Immature natural killer cell (primary cell): ENCODE measurements around the gene CLEC14A. TPM values are rescaled to one million over a fixed set of nuclear protein-coding genes. Genes with fewer than 3 reads are reported as not detected.

Experiments
- DNase-seq, 3 donors: peaks; one replicate each; pipeline ENCODE4 v3.0.0; 2022; ENCODE audit warnings: mixed read lengths in 1 of 3
- H3K27ac Mint-ChIP-seq, 6 donors: one replicate each; pipeline ENCODE4 v1.8.0; 2020; ENCODE audit warnings: mixed read lengths in 6 of 6, mild to moderate bottlenecking in 5 of 6, inconsistent platforms in 4 of 6, moderate library complexity in 3 of 6
- H3K27me3 Mint-ChIP-seq, 3 donors: one replicate each; pipeline ENCODE4 v1.8.0; 2020 to 2021; ENCODE audit warnings: low read depth in 3 of 3, mild to moderate bottlenecking in 3 of 3, mixed read lengths in 3 of 3, moderate library complexity in 3 of 3, inconsistent platforms in 1 of 3
- H3K36me3 Mint-ChIP-seq, 3 donors: one replicate each; pipeline ENCODE4 v1.8.0; 2020; ENCODE audit warnings: mixed read lengths in 3 of 3, inconsistent platforms in 2 of 3, mild to moderate bottlenecking in 2 of 3
- H3K4me1 Mint-ChIP-seq, 2 donors: one replicate each; pipeline ENCODE4 v1.8.0; 2020; ENCODE audit warnings: inconsistent platforms in 2 of 2, mild to moderate bottlenecking in 2 of 2, mixed read lengths in 2 of 2, moderate library complexity in 1 of 2
- H3K4me3 Mint-ChIP-seq, 5 donors: one replicate each; pipeline ENCODE4 v1.8.0; 2020; ENCODE audit warnings: mild to moderate bottlenecking in 5 of 5, mixed read lengths in 5 of 5, inconsistent platforms in 3 of 5, moderate library complexity in 3 of 5
- H3K9me3 Mint-ChIP-seq, 6 donors: one replicate each; pipeline ENCODE4 v1.8.0; 2020; ENCODE audit warnings: mild to moderate bottlenecking in 6 of 6, mixed read lengths in 6 of 6, inconsistent platforms in 4 of 6, moderate library complexity in 3 of 6
- polyA plus RNA-seq, 3 donors: library from polyadenylated mRNA; unstranded; fragments of 300-500 nt; fragmentation: Illumina TruSeq; gene quantifications; one replicate each; pipeline ENCODE4 v1.2.3, GENCODE V29; 2021

CLEC14A gene, protein sequence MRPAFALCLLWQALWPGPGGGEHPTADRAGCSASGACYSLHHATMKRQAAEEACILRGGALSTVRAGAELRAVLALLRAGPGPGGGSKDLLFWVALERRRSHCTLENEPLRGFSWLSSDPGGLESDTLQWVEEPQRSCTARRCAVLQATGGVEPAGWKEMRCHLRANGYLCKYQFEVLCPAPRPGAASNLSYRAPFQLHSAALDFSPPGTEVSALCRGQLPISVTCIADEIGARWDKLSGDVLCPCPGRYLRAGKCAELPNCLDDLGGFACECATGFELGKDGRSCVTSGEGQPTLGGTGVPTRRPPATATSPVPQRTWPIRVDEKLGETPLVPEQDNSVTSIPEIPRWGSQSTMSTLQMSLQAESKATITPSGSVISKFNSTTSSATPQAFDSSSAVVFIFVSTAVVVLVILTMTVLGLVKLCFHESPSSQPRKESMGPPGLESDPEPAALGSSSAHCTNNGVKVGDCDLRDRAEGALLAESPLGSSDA
- polyA plus RNA-seq = not detected

DNA sequence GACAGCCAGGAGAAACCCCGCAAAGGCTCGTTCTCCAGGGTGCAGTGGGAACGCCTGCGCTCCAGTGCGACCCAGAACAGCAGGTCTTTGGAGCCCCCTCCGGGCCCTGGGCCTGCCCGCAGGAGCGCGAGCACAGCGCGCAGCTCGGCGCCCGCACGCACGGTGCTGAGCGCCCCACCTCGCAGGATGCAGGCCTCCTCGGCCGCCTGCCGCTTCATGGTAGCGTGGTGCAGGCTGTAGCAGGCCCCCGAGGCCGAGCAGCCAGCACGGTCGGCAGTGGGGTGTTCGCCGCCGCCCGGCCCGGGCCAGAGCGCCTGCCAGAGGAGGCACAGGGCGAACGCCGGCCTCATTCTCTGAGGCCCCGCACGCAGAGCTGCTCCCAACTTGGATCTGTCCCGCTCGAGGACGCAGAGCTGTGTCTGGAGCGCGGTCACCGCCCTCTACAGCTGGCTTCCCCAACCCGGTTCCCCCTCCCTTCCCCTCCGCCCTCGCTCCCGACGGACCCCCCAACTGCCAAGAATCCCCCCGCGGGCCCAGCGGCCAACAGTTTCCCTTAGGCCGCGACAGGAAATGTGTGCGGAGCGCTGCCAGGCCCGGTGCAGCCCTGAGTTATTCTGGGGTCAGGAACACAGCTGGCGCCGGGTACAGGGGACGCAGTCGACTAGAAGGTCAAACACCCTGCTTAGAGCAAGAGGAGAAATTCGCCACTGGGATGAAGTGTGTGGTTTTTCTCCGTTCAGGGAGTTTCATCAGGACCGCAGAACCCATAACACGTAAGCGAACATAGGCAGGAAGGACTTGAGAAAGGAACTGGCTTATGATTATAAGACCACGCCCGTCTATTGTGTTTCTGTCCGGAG is at the start of gene CLEC14A:
CLEC14A (minus strand) TSS at position 421 of the 860 bp plus-strand sequence; CDS start at position 350, 71 bp downstream.
- Mint-ChIP-seq H3K4me1 (peaks cover 10 to 16% of the 10 kb centered on the region in 2 donors), H3K27ac (no peak within 1 kb of the TSS), H3K9me3 (peaks cover 0 to 14% (median 0%) of the 10 kb centered on the region in 6 donors), H3K4me3 (peak within 1 kb of the TSS; percentile 52 to 80 (median 69)), H3K27me3 (peaks cover 7 to 22% (median 9%) of the 10 kb centered on the region in 3 donors), H3K36me3 (peaks cover 0 to 3% (median 0%) of the 10 kb centered on the region in 3 donors)
- DNase-seq = peak in 2 of 3 donors; percentile 1 to 4

DNA sequence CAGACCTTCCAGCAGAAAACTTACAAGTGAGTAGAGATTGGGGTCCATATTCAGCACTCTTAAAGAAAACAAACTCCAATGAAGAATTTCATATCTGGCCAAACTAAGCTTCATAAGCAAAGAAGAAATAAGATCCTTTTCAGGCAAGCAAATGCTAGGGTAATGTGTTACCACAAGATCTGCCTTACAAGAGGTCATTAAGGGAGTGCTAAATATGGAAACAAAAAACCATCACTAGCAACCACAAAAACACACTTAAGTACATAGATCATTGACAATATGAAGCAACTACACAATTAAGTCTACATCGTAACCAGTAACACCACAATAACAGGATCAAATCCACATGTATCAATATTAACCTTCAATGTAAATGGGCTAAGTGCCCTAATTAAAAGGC is 47.1 kb upstream of the CLEC14A start:
- Mint-ChIP-seq H3K27ac (no peak overlapping the region), H3K4me1 (no peaks in the 10 kb centered on the region), H3K9me3 (peaks cover 0 to 19% (median 8%) of the 10 kb centered on the region in 6 donors), H3K27me3 (no peaks in the 10 kb centered on the region), H3K4me3 (no peak overlapping the region), H3K36me3 (no peaks in the 10 kb centered on the region)
- DNase-seq = no peak

DNA sequence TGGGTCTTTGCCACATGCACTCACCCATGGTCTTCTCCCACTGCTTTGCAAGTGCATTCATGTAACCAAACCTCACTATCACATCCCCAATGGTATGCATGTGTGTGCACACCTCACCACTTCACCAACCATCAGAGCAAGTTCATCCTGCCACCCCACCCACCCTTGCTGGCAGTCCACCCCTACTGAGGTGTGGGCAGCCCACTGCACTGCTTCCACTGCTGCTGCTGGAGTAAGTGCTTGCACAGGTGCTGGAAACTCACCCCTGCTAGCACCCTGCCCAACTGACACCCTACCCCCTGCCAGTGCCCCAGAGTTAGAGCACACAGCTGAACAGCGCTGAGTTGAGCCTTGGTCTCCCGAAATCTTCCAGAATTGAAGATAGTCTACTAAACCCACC is 46.1 kb upstream of the CLEC14A start:
- H3K9me3 Mint-ChIP-seq = peaks cover 0 to 19% (median 8%) of the 10 kb centered on the region in 6 donors
- H3K27me3 Mint-ChIP-seq = no peaks in the 10 kb centered on the region
- H3K4me1 Mint-ChIP-seq = no peaks in the 10 kb centered on the region
- H3K36me3 Mint-ChIP-seq = no peaks in the 10 kb centered on the region
- no peak for DNase-seq
- no peak overlapping the region for H3K27ac Mint-ChIP-seq
- no peak overlapping the region for H3K4me3 Mint-ChIP-seq

DNA sequence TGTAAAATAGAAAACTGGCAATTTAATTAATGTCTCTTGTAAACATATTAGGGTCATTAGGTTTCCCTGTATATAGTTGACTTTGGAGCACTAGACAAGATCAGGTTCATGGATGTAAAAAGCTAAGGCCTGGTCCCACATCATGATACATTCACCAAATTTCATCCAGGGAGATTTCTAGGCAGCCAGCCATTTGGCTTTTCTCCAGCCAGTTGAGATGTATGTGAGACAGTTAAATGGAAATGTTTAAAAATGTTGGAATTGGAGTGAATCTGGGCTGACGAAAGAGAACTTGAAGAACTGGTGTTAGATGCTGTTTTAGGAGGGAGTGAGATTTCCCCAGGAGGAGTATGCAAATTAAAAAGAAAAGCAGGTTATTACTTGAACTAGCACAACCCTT is 41.8 kb upstream of the CLEC14A start:
- H3K9me3 Mint-ChIP-seq = peaks cover 0 to 12% (median 5%) of the 10 kb centered on the region in 6 donors
- no peak for DNase-seq
- no peaks in the 10 kb centered on the region for H3K36me3 Mint-ChIP-seq
- no peak overlapping the region for H3K4me3 Mint-ChIP-seq
- H3K27ac Mint-ChIP-seq = no peak overlapping the region
- H3K27me3 Mint-ChIP-seq = no peaks in the 10 kb centered on the region
- H3K4me1 Mint-ChIP-seq = no peaks in the 10 kb centered on the region

DNA sequence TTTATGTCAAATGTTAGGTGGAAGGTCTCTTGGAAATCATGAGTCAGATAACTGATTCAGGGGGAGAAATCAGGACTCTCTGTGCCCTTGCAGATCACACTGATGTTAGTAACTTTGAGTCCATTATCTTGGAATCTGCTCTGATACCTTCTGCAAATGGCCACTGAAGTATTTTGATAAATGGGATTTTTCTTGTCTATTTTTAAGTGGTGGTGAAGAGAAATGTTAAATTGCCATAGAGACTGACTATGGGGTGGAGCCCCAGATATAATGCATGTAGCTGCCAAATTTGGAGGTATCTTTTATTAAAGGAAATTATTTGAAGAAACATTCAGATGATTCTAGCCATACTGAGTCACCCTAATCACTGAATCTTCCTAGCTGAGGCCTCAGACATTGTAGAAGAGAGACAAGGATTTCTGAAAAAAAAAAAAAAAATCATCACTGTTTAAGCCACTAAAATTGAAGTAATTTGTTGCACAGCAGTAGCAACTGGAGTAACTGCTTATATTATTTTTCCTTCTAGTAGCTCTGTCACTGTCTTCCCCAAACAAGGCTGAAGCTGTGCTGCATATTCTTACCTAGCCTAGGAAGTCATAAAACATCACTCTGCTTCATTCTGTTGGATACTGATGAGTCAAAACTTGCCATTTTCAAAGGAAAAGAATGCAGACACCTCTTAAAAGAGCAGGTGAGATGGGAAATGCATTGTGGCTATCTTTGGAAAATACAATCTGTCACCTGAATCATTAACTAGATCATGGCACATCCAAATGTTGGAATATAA is 36.0 kb upstream of the CLEC14A start:
- no peak overlapping the region for H3K27ac Mint-ChIP-seq
- H3K36me3 Mint-ChIP-seq = no peaks in the 10 kb centered on the region
- peaks cover 0 to 4% (median 0%) of the 10 kb centered on the region in 6 donors for H3K9me3 Mint-ChIP-seq
- peaks cover 0 to 4% (median 2%) of the 10 kb centered on the region in 3 donors for H3K27me3 Mint-ChIP-seq
- no peak overlapping the region for H3K4me3 Mint-ChIP-seq
- DNase-seq = no peak
- H3K4me1 Mint-ChIP-seq = no peaks in the 10 kb centered on the region

DNA sequence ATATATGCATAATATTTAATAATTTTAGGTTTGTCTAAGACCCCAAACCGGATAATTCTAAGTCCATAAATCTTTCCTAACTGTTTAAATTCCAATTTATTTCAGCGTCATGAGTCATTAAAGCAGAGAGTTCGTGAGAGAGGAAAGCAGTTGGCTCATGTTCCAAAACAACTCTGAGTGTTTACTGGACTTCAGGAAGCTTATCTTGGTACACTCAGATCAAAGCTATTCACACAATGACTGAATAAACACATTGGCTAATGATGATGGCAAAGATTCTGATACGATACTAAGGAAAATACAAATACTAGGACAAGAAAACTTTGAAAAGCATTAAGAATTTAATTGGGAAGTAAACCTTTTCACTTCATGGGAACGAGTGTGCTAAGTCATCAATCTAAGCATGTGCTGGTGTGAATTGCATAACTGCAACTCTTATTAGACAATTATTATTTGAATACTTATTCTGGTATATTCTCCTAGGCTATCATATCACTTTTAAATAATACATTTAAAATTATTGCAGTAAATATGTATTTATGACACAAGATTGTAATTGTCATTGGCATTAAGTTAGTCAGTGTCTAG is 34.8 kb upstream of the CLEC14A start:
- Mint-ChIP-seq H3K27ac (no peak overlapping the region), H3K36me3 (no peaks in the 10 kb centered on the region), H3K4me1 (no peaks in the 10 kb centered on the region), H3K4me3 (no peak overlapping the region), H3K27me3 (peaks cover 0 to 5% (median 2%) of the 10 kb centered on the region in 3 donors), H3K9me3 (peaks cover 0 to 6% (median 0%) of the 10 kb centered on the region in 6 donors)
- DNase-seq = no peak

DNA sequence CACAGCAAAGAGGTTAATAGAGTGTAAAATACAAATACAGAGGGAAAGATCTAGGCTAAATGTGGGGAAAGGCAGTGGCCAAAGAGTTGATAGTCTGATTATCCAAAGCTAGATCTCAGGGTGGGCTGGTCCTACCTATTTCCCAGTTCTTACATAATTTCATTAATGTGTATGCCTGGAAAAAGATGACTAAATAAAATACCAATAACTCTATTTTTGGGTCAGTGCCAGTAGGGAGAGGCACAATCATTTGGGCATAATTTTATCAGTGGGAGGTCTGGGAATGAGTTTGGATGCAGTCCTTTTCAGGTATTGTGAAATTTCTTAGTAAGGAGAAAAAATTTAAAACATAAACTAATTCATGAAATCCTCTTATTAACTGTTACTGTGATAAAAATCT is 30.6 kb upstream of the CLEC14A start:
- peaks cover 0 to 6% (median under 1%) of the 10 kb centered on the region in 6 donors for H3K9me3 Mint-ChIP-seq
- no peak overlapping the region for H3K4me3 Mint-ChIP-seq
- peaks cover 0 to 10% (median 6%) of the 10 kb centered on the region in 3 donors for H3K27me3 Mint-ChIP-seq
- no peaks in the 10 kb centered on the region for H3K36me3 Mint-ChIP-seq
- H3K4me1 Mint-ChIP-seq = no peaks in the 10 kb centered on the region
- no peak overlapping the region for H3K27ac Mint-ChIP-seq
- no peak for DNase-seq

DNA sequence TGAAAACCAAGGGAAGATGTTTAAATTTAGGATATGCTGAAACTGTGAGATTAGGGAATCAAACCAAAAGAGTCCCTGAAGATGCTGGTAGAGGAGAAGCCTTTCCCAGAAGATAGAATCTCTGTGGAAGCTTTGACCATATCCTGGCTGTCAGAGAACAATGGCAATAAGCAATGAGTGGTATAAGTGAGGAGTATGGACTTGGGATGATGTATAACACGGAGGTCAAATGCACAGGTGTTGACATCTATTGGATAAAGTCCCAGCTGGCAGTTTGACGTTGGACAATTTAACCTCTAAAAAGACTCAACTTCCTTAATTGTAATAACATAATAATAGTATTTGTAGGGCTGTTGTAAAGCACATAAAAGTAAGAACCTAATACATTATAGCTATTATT is 30.1 kb upstream of the CLEC14A start:
- Mint-ChIP-seq H3K4me1 (no peaks in the 10 kb centered on the region), H3K9me3 (peaks cover 0 to 6% (median under 1%) of the 10 kb centered on the region in 6 donors), H3K4me3 (no peak overlapping the region), H3K27me3 (peaks cover 0 to 10% (median 6%) of the 10 kb centered on the region in 3 donors), H3K36me3 (no peaks in the 10 kb centered on the region), H3K27ac (no peak overlapping the region)
- no peak for DNase-seq

DNA sequence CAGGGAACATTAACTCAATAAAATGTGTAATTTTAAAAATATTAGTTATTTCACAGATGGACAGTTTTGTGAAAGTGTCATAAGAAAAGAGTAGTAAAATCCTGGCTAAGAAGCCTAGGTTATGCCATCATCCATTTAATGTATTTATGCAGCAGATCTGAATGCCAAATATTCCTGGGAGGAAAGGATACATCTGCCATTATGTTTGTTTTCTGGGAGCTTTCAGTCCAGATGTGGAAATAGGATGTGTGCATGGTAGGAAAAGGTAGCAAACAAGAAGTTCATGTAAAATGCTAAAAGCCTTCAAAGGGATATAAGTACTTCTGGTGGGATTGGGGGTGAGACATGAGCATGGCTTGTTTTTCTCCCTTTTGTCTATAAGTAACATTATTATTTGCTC is 27.0 kb upstream of the CLEC14A start:
- Mint-ChIP-seq H3K9me3 (peaks cover 0 to 6% (median under 1%) of the 10 kb centered on the region in 6 donors), H3K4me1 (no peaks in the 10 kb centered on the region), H3K27ac (no peak overlapping the region), H3K36me3 (no peaks in the 10 kb centered on the region), H3K4me3 (no peak overlapping the region), H3K27me3 (peaks cover 0 to 10% (median 4%) of the 10 kb centered on the region in 3 donors)
- no peak for DNase-seq

DNA sequence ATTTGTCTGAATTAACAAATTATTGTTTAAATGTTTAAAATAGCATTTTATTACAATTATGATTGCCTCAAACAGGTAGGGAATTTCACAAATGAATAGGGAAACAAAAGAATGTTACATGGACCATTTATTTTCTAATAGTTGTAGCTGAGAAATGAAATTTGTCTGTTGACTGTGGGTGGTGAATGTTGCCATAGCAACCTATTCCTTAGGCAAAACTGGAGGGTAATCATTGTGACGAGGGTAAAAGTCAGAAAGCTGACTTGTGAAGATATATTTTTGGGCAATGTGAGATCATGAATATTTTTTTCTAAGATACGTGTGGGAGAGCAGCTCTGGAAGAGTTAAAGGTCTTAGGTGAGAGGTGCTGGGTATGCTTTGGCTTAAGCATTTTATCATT is 24.2 kb upstream of the CLEC14A start:
- H3K4me1 Mint-ChIP-seq = no peaks in the 10 kb centered on the region
- H3K9me3 Mint-ChIP-seq = peaks cover 0 to 4% (median 0%) of the 10 kb centered on the region in 6 donors
- no peak overlapping the region for H3K4me3 Mint-ChIP-seq
- H3K27me3 Mint-ChIP-seq = peaks cover 0 to 4% (median 2%) of the 10 kb centered on the region in 3 donors
- no peak overlapping the region for H3K27ac Mint-ChIP-seq
- no peak for DNase-seq
- no peaks in the 10 kb centered on the region for H3K36me3 Mint-ChIP-seq

DNA sequence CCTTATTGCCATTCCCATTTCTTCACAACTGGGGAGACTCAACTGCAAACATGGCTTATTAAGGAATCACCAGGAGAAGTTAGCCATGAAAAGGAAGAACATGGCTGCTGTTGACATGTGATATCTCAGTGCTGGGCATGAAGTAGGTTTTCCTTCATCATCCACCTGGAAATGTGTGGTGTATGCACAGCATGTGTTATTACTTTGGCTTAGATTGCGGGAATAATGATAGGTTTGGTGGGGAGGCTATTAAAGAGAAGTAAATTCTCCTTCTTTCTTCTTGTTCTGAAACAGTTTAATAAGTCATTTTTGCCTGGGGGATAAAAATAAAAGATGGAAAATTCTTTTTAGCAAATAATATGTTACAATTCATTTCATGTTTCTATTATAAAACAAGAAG is 23.7 kb upstream of the CLEC14A start:
- no peak overlapping the region for H3K4me3 Mint-ChIP-seq
- H3K27ac Mint-ChIP-seq = no peak overlapping the region
- H3K36me3 Mint-ChIP-seq = no peaks in the 10 kb centered on the region
- no peaks in the 10 kb centered on the region for H3K4me1 Mint-ChIP-seq
- no peak for DNase-seq
- peaks cover 0 to 3% (median 2%) of the 10 kb centered on the region in 3 donors for H3K27me3 Mint-ChIP-seq
- H3K9me3 Mint-ChIP-seq = peaks cover 0 to 4% (median 0%) of the 10 kb centered on the region in 6 donors

DNA sequence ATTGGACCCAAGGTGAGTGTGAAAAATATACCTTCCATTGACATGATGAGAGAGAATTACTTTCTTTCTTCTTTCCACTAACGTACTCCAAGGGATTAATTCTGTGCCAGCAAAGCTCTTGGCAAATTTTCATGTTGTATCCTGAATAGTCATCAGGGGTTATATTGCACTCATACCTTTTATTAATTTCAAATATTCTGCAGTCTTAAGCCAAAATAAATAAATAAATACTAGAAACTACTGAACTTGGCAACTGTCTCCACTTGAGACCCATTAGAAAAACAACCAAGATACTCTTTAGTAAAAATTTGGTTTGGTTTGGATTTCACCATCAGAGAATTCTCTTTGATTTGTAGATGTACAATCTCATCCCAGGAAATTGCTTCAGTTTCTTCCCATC is 22.1 kb upstream of the CLEC14A start:
- H3K4me3 Mint-ChIP-seq = no peak overlapping the region
- no peak overlapping the region for H3K27ac Mint-ChIP-seq
- no peak for DNase-seq
- H3K27me3 Mint-ChIP-seq = peaks cover 0 to 2% (median 0%) of the 10 kb centered on the region in 3 donors
- H3K36me3 Mint-ChIP-seq = no peaks in the 10 kb centered on the region
- no peaks in the 10 kb centered on the region for H3K9me3 Mint-ChIP-seq
- H3K4me1 Mint-ChIP-seq = no peaks in the 10 kb centered on the region

DNA sequence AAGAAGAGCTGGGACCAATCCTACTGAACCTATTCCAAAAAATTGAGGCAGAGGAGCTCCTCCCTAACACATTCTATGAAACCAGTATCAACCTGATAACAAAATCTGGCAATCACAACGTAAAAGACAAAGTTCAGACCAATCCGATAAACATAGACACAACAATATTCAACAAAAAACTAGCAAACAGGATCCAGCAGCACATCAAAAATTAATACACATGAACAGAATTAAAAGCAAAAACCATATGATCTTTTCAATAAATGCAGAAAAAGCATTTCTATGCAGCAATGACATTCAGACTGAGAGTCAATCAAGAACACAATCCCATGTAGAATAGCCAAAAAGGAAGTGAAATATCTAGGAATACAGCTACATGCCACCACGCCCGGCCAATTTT is 7.0 kb upstream of the CLEC14A start:
- H3K36me3 Mint-ChIP-seq = no peaks in the 10 kb centered on the region
- H3K4me1 Mint-ChIP-seq = no peaks in the 10 kb centered on the region
- H3K27me3 Mint-ChIP-seq = peaks cover 0 to 14% (median 4%) of the 10 kb centered on the region in 3 donors
- no peak overlapping the region for H3K27ac Mint-ChIP-seq
- H3K4me3 Mint-ChIP-seq = no peak overlapping the region
- DNase-seq = no peak
- H3K9me3 Mint-ChIP-seq = peaks cover 1 to 17% (median 6%) of the 10 kb centered on the region in 6 donors
